RWPE1 (cell line): Measurements from ENCODE around the gene FBXL17.

Source experiments
- CTCF ChIA-PET: fragments of 350-600 bp; sonication (Branson Sonifier 250); formaldehyde crosslinking; extraction: SDS; loops from one replicate; lab custom pipeline; 2021; lab: Yijun Ruan, JAX
- POLR2A ChIA-PET: fragments of 400-600 bp; formaldehyde crosslinking; extraction: SDS; loops from one replicate; lab custom pipeline; 2020; ENCODE audit warnings: antibody characterized with exemption; ENCODE audit not compliant: low non-redundant PET; lab: Yijun Ruan, JAX
- DNase-seq: peaks from one replicate; pipeline ENCODE4 v3.0.0; 2012; ENCODE audit warnings: low spot score
- H3K27ac ChIP-seq: fragments of 450-650 bp; 2 replicates; pipeline ENCODE4 v1.5.1; 2017
- TF ChIP-seq, protein P1 (sequence below): fragments of 450-650 bp; conservative IDR thresholded peaks from 2 replicates; pipeline ENCODE4 v1.5.1; 2017; ENCODE audit warnings: low read depth, mild to moderate bottlenecking

FBXL17 gene

DNA sequence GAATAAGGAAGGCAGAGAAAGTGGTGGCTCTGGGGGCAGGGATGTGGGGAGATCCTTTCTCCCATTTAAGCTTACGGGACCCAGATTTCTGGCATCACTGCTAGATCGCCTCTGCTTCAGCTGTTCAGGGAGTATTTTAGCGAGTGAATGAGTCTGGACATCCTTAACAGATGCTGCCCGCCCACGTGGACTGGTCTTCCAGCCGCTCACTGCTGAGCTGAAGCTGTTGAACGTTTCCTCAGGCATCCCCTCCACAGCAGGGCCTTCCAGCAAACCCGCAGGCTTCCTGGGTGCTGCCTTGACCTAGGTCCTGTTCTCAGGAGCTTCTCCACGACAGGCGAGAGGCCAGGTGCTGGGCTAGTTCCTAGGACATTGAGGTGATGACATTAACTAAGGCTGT lies 566.8 kb downstream of the FBXL17 start:
- H3K27ac ChIP-seq, result no peak overlapping the region
- ChIA-PET POLR2A (no interaction called here), CTCF (interaction anchor here (0.7 kb wide), 1 partner anchor 15 kb away, joined by 4 read pairs; no protein-coding TSS in a partner anchor)
- TF ChIP-seq, protein P1, sequence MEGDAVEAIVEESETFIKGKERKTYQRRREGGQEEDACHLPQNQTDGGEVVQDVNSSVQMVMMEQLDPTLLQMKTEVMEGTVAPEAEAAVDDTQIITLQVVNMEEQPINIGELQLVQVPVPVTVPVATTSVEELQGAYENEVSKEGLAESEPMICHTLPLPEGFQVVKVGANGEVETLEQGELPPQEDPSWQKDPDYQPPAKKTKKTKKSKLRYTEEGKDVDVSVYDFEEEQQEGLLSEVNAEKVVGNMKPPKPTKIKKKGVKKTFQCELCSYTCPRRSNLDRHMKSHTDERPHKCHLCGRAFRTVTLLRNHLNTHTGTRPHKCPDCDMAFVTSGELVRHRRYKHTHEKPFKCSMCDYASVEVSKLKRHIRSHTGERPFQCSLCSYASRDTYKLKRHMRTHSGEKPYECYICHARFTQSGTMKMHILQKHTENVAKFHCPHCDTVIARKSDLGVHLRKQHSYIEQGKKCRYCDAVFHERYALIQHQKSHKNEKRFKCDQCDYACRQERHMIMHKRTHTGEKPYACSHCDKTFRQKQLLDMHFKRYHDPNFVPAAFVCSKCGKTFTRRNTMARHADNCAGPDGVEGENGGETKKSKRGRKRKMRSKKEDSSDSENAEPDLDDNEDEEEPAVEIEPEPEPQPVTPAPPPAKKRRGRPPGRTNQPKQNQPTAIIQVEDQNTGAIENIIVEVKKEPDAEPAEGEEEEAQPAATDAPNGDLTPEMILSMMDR, result no peak
- DNase-seq, result no peak

- no peak for DNase-seq
- ChIA-PET CTCF (interaction anchor here (0.6 kb wide), 2 partner anchors 10 to 179 kb away, joined by 3 read pairs; no protein-coding TSS in a partner anchor), POLR2A (no interaction called here)
- H3K27ac ChIP-seq, result no peak overlapping the region
- TF ChIP-seq, protein P1, result no peak
Measured at GRCh38 chr5:107814183-107814827, 567.6 kb downstream of the FBXL17 start.

DNA sequence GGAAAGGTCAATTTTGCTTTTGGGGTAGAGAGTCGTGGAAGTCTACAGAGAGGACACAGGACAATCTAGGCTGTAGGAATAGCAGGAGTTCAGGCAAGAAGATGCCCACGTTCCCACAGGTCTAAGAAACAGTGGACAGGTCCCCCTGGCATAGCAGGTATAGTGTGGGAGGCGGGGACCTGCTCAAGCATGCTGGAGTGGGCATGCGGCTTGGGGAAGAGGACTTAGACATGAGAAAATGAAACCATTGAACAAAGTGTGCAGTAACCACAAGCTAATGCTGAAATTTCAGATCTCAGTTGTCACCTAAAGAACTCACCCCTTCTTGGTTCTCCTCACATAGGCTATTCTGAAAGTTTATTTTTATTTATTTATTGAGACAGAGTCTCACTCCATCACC lies 568.3 kb downstream of the FBXL17 start:
- H3K27ac ChIP-seq, result no peak overlapping the region
- TF ChIP-seq, protein P1, result no peak
- no peak for DNase-seq
- CTCF ChIA-PET, result interaction anchor here (0.6 kb wide), 1 partner anchor 178 kb away, joined by 3 read pairs; no protein-coding TSS in a partner anchor
- POLR2A ChIA-PET, result no interaction called here

DNA sequence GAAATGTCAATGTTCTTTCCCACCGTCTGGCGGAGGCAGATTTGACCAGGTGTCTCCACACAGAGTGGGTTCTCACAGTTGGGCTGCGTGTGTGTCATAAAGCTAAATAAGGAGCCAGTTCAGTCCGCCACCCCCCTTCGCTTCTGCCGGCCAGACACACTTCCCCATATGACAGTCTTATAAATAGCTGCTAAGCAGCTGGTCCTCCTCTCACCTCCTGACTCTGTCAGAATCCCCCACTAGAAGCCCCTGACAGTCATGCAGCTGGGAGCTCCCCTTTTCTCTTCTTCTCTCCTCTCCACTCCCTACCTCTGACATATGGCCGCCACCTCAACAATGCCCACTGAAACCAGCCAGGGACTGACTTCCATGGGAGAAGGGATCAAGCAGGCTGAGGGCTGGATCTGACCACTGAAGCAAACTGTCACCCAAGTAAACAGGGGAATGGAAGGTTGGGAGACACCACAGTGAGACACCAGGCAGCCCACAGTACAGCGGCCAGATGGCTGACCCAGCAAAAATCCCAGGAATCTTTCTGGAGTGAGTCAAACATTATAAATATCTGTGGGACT lies 569.2 kb downstream of the FBXL17 start:
- ChIA-PET POLR2A (no interaction called here), CTCF (no interaction called here)
- TF ChIP-seq, protein P1, result no peak
- DNase-seq, result no peak
- no peak overlapping the region for H3K27ac ChIP-seq

DNA sequence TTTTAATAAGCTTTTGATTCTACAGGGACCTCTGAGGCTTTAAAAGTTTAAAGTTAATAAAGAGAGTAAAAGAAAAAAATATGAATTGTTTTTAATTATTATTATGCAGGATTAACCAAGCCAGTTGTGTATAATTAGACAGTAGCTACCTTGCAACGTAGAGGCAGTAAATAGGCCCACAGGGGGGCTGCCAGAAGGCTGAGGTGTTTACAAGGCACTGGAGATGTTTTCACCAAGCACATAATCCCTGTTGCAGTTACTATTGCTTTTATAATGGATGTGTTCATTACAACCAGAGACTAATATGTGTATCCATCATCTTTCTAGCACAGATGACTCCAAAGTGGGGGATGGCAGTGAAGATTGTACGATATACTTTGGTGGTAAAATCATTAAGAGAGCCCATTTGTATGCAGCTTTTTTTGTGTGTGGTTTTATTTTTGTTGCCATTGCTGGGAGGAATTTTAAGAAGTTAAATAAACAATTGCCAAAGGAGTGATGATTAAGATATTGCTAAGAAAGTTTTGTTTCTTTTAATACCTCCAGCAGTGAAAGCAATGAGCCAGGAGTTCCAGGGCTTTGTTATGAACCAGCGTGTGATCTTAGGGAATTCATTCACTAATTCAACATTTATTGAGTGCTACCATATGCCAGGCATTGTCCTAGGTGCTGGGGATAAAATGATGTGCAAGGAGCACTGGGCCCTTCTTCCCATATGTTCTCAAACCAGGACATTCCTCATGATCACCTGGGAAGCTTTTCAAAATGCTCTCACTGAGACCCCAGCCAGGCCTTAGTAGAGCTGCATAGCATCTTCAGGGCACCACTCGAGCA lies 572.5 kb downstream of the FBXL17 start:
- CTCF ChIA-PET, result interaction anchor here (0.6 kb wide), 1 partner anchor 52 kb away, joined by 3 read pairs; no protein-coding TSS in a partner anchor
- POLR2A ChIA-PET, result no interaction called here
- TF ChIP-seq, protein P1, result no peak
- no peak overlapping the region for H3K27ac ChIP-seq
- DNase-seq, result no peak
